HG03095 (cell line): ENCODE measurements around the gene C1orf122.

Experiments used
- ATAC-seq: cut with Tn5 transposase; IDR thresholded peaks from one replicate; pipeline ENCODE4 v1.9.1; 2021; ENCODE audit warnings: moderate library complexity; ENCODE audit not compliant: unreplicated experiment

C1orf122 gene

DNA sequence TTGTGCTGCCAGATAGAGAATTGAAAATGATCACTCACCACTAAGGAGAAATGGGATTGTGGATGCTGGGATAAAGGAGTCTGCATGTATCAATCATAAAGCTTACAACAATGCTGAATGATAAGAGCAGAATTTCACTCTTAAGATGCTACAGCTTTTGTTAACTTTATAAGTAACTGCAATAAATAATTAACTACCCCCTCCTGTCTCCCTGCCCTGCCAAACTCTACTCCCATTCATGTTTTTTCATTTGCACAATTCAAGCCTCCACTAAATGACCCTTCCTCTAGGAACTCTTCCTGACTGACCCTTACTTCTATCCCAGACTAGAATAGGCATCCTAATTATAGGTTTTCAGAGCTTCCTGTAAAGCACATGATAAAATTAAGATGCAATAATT is 36.9 kb downstream of the C1orf122 start:
- ATAC-seq: no peak

GRCh38 chr1:37845049-37845646 is 37.6 kb downstream of the C1orf122 start:
- no peak for ATAC-seq

DNA sequence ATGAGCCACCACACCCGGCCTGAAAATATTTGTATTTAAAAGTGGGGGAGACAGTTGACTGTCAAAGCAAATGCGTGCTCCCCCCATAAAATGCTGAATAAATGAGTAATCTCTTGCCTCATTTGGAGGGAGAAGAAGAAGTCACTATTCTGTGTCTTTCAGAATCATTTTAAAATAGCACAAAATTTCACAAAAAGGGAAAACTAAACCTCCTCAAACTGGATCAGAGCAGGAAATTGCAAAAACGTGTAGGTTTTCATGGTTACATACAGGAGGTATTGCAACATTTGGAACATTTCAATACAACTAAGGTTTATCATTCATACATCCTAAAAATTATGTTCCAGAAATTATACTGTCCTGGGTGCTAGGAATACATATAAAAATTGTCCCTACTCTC is 38.2 kb downstream of the C1orf122 start:
- no peak for ATAC-seq

DNA sequence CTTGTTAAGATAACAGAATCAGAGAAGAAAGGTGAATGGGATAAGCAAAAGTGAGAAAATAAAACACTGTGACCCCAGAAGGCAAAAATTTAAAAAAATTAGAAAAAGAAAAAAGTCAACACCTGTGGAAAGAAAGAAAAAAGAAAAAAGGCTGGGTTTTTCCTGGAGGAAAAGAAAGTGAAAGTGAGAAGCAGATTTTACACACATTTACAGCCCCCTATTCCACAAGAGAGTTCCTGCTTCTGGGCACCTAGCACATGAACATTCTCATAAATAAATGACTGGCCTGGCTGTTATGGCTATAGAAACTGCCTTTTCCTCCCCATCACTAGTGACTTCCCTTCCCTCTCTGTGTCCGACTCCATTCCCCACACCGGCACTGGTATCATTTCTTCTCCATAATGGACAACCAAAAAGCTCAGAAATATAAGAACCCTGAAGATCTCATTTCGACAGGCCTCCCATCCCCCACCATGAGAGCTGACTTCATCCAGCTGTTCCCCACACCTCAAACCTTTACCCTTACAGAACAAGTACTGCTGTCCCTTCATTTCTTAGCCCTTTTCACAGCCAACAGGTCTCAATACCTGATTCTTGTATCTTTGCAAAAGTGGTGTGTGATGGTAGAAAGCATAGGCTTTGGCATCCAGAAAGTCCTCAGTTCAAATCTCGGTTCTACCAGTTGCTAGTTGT is 39.2 kb downstream of the C1orf122 start:
- ATAC-seq: no peak

GRCh38 chr1:37849480-37849879 is 41.9 kb downstream of the C1orf122 start:
- ATAC-seq: no peak

DNA sequence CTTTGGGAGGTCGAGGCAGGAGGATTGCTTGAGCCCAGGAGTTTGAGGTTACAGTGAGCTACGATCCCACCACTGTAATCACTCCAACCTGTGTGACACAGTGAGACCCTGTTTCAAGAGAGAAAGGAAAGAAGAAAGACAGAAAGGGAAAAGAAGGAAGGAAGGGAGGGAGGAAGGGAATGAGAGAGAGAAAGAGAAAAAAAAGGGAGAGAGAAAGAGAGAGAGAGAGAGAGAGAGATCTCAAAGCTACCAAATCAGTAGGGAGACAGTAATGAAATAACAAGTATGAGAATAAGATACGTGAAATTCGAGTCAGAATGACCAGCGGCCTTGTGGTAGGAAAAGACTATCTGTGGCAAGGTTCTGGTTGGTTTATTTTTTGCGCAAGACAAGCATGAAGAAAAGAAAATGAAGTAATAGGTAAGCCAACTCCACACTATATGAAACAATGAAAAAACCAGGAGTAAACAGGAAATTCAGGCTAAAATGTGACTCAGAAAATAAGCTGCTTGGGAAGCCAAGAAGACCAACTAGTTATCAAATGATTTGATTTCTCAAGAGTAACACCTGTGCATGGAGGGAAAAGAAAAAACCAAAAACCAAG is 42.9 kb downstream of the C1orf122 start:
- ATAC-seq: no peak

DNA sequence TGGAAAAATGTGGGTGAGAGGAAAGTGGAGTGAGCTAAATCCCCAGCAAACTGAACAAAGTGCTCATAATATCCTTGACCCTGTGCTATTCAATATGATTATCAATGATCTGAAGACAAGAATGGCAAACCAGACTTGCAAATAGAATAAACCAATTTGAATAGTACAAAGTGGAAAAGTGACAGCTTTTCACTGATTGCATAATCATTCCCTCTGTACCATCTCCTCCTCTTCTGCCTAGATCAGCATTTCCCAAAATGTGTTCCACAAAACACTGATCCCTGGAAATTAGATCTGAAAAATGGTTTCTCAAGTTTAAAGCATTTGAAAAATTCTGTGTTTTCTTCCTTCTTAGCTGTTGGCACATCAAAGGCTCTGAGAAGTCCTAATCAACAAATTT is 43.7 kb downstream of the C1orf122 start:
- ATAC-seq: no peak

- ATAC-seq: no peak
These were observed 44.2 kb downstream of the C1orf122 start for GRCh38 chr1:37851782-37852210.

DNA sequence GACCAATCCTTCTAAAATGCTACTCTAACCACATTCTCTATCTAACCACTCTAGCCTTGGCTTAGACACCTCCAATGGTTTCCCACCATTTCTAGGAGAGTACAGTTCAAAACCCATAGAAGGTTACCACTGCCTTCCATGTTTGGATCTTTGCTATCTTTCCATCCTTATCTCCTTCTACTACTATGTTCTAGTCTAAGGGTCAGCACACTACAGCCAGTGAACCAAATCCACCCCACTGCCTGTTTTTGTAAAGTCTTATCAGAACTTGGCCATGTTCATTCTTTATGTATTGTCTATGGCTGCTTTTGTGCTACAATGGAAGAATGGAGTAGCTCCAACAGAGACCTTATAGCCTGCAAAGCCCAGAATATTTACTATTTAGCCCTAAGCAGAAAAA is 45.6 kb downstream of the C1orf122 start:
- no peak for ATAC-seq

- ATAC-seq: no peak
These were observed 46.8 kb downstream of the C1orf122 start for GRCh38 chr1:37854406-37854805.
